Fibroblast of villous mesenchyme (primary cell): ENCODE results near the gene KRTAP4-6. TPM values are rescaled to one million over a fixed set of nuclear protein-coding genes. Genes with fewer than 3 reads are reported as not detected.
"Not testable (repeated sequence)": the region's sequence is repeated elsewhere in the genome, so short reads cannot be mapped to it uniquely, and the experiment has no call there.

ENCODE experiments used
- DNase-seq: peaks from one replicate; pipeline ENCODE4 v3.0.0-alpha.2; 2010; ENCODE audit warnings: low read depth
- H3K4me3 ChIP-seq: 2 replicates; pipeline ENCODE4 v1.5.1; 2011; ENCODE audit warnings: low read depth, mild to moderate bottlenecking, low read length
- total RNA-seq: library from RNA; depleted of rRNA; stranded (reverse); fragments of >200 nt; gene quantifications from 2 replicates; pipeline ENCODE4 v1.2.3, GENCODE V29; 2012
- TF ChIP-seq, protein P1 (sequence below): IDR thresholded peaks from 2 replicates; pipeline ENCODE4 v1.5.1; 2012; ENCODE audit warnings: low read depth, mild to moderate bottlenecking, low read length; ENCODE audit not compliant: insufficient read depth

Gene KRTAP4-6
- total RNA-seq = not detected in 2 replicates

DNA sequence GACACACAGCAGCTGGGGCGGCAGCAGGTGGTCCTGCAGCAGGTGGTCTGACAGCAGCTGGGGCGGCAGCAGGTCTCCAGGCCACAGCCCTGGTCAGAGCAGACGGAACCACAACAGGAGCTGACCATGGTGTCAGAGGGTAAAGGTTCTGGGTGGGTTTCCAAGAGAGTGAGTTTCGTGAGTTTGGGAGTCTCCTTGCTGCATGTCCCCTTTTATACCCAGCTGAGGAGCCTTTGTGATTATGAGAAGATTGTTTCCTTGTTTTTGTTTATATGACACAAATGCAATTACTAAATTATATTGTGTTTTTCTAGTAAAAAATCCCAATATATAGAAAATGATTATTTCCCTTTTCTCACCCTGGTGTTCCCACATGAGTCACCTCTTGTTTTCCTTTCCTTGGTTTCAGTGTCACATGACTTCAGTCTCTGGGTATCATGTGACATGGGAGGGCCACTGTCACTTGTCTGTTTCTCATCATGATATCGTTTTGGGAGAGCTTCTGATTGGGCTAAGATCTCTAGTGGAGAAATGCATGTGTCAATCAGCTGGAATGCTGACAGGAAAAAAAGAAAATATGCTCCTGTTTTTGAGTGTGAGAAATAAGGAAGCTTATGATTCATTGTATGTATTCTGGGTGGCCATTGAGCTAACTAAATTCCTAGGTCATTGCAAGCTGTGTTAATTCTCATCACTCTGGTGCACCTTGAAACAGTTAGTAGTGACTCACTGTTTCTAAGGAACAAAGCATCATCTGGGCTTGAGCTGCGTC, at the start of gene KRTAP4-6:
KRTAP4-6 (minus strand) TSS at position 185 of the 772 bp plus-strand sequence; CDS start at position 128, 57 bp downstream.
- TF ChIP-seq, protein P1, sequence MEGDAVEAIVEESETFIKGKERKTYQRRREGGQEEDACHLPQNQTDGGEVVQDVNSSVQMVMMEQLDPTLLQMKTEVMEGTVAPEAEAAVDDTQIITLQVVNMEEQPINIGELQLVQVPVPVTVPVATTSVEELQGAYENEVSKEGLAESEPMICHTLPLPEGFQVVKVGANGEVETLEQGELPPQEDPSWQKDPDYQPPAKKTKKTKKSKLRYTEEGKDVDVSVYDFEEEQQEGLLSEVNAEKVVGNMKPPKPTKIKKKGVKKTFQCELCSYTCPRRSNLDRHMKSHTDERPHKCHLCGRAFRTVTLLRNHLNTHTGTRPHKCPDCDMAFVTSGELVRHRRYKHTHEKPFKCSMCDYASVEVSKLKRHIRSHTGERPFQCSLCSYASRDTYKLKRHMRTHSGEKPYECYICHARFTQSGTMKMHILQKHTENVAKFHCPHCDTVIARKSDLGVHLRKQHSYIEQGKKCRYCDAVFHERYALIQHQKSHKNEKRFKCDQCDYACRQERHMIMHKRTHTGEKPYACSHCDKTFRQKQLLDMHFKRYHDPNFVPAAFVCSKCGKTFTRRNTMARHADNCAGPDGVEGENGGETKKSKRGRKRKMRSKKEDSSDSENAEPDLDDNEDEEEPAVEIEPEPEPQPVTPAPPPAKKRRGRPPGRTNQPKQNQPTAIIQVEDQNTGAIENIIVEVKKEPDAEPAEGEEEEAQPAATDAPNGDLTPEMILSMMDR = no peak
- peak; percentile 15 for DNase-seq
- H3K4me3 ChIP-seq = no peak within 1 kb of the TSS

DNA sequence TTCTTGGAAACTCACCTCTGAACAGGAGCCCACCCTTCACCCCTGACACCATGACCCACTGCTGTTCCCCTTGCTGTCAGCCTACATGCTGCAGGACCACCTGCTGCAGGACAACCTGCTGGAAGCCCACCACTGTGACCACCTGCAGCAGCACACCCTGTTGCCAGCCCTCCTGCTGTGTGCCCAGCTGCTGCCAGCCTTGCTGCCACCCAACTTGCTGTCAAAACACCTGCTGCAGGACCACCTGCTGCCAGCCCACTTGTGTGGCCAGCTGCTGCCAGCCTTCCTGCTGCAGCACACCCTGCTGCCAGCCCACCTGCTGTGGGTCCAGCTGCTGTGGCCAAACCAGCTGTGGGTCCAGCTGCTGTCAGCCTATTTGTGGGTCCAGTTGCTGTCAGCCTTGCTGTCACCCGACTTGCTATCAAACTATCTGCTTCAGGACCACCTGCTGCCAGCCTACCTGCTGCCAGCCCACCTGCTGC, 49.5 kb upstream of the KRTAP4-6 start, which contains the start of gene KRTAP9-1:
KRTAP9-1 (plus strand) TSS at position 51 of the 482 bp plus-strand sequence; CDS start at position 51, 0 bp downstream.
- DNase-seq = not testable (repeated sequence)

DNA sequence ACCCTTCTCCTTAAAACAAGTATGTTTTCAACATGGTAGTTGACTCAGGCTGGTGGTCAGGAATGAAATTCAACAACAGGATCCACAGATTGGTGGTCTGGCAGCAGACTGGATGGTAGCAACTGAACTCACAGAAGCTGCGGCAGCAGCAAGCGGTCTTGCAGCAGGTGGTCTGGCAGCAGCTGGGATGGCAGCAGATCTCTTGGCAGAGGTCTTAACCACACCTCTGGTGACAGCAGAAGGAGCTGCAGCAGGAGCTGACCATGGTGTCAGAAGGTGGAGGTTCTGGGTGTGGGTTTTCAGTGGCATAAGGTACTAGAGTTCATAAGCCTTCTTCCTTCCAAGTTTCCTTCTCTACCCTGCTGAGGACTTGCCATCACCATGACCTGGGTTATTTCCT, 46.5 kb upstream of the KRTAP4-6 start:
- no peak for DNase-seq
- H3K4me3 ChIP-seq = no peak overlapping the region
- TF ChIP-seq, protein P1 = no peak

More for the DNA sequence above, 49.5 kb upstream of the KRTAP4-6 start, which contains the start of gene KRTAP9-1:
- not testable (repeated sequence) for H3K4me3 ChIP-seq

DNA sequence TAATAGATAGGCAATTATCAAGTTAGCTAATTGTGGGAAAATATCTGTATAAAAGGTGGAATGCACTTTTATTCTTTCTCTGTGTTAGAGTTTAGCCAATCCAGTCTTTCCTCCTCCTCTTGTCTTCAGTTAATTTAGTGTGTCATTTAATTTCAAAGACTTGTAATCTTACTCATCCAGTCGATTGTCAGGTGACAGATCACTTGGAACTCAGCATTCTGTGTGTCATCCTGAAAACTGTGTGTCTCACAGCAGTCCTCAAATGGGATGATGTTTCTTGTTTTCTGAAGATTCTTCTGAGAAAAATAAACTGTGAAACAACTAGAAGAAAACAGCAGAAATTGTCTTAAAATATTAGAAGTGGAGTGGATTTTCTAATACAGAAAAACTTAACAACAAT, 44.7 kb upstream of the KRTAP4-6 start:
- no peak overlapping the region for H3K4me3 ChIP-seq
- no peak for DNase-seq
- TF ChIP-seq, protein P1 = no peak

DNA sequence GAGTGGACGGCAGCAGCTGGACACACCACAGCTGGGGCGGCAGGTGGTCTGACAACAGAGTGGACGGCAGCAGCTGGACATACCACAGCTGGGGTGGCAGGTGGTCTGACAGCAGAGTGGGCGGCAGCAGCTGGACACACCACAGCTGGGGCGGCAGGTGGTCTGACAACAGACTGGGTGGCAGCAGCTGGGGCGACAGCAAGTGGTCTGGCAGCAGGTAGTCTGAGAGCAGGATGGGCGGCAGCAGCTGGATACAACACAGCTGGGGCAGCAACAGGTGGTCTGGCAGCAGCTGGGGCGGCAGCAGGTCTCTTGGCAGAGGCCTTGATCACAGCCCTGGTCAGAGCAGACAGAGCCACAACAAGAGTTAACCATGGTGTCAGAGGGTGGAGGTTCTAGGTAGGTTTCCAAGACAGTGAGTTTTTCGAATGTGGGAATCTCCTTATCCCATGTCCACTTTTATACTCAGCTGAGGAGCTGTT, 44.2 kb upstream of the KRTAP4-6 start, which contains the start of gene KRTAP4-1:
KRTAP4-1 (minus strand) TSS at position 432 of the 482 bp plus-strand sequence; CDS start at position 375, 57 bp downstream.
- DNase-seq = no peak
- TF ChIP-seq, protein P1 = no peak
- H3K4me3 ChIP-seq = no peak within 1 kb of the TSS

DNA sequence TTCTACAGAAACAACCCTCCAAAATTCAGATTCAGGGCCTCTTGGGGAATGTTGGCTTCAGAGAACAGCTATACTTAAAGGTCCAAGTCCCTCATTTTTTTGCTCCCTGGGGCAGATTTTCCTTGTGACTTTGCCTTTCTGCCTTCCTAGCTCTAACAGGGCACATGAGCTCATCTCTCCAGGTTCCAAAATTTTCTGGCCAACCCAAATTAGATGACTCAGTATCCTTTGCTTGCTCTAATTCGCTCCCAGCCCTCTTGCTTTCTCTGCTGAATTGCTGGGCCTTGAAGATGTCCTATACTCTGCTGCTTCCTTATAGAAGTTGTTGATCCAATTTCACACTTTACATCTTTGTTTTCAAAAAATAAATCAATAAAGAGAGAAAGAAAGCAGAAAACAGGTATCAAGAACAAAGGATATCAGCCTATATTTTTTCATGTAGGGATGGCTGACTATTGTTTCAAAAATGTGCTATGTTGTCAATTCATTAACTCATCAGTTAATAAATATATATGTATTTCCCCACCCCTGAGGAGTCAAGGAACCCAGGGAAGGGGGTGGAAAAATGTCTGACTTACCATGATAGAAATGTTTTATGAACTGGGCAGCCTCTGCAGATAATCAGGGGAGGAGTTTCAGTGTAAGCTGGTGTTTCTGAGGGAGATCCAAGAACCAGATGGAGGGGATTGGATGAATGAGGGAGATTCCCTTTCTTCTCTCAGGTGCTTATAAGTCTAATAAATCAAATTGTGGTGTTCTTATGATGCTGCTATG, 38.7 kb upstream of the KRTAP4-6 start:
- TF ChIP-seq, protein P1 = no peak
- DNase-seq = no peak
- H3K4me3 ChIP-seq = no peak overlapping the region

DNA sequence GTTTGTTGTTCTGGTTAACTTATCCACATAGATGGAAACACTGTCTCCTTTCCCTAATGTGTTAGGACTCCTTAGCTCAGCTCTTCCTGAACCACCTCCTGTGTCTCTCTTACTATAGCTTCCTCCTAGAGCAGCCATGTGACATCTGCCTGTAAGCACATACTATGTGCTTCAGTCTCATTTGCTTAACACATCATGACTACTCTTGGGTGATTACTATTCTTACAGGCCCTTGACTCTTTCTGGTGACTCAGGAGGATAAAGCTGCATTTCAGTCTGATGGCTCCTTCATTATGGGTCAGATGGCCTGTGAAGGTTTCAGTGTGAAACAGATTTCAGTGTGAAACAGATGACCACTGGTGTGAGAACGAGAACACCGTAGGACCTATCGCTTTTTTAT, 38.0 kb upstream of the KRTAP4-6 start:
- no peak overlapping the region for H3K4me3 ChIP-seq
- TF ChIP-seq, protein P1 = no peak
- no peak for DNase-seq
